GM12891 (cell line): Measurements from ENCODE around the gene TKT.

Experiments used
- DNase-seq: peaks from one replicate; pipeline ENCODE4 v3.0.0; 2011; ENCODE audit warnings: low spot score; ENCODE audit not compliant: insufficient read length
- FAIRE-seq: peaks from 2 replicates; lab custom pipeline; 2011; peaks lifted over from hg19 to GRCh38; lab: Jason Lieb, UNC
- PAX5 ChIP-seq: IDR thresholded peaks from 2 replicates; pipeline ENCODE4 v1.6.1; 2011; ENCODE audit warnings: low read length, moderate library complexity, mild to moderate bottlenecking; ENCODE audit not compliant: insufficient read depth, severe bottlenecking
- POLR2A ChIP-seq: IDR thresholded peaks from 2 replicates; pipeline ENCODE4 v1.6.1; 2011; ENCODE audit warnings: low read depth, low read length, control low read depth
- POLR2AphosphoS5 ChIP-seq: IDR thresholded peaks from 2 replicates; pipeline ENCODE4 v1.6.1; 2011; ENCODE audit warnings: low read depth, low read length, control low read depth
- POU2F2 ChIP-seq: IDR thresholded peaks from 2 replicates; pipeline ENCODE4 v1.6.1; 2011; ENCODE audit warnings: low read depth, mild to moderate bottlenecking, control low read depth, low read length, moderate library complexity
- SPI1 ChIP-seq: IDR thresholded peaks from 2 replicates; pipeline ENCODE4 v1.6.1; 2011; ENCODE audit warnings: low read depth, low read length, control low read depth
- TAF1 ChIP-seq: IDR thresholded peaks from 2 replicates; pipeline ENCODE4 v1.6.1; 2011; ENCODE audit warnings: low read depth, low read length, control low read depth

The TKT gene

GRCh38 chr3:53240989-53241972 lies 14.5 kb downstream of the TKT start:
- FAIRE-seq, result no peak
- DNase-seq, result no peak
- no peak for TF ChIP-seq PAX5

GRCh38 chr3:53239800-53240199 lies 16.0 kb downstream of the TKT start:
- DNase-seq (no peak), FAIRE-seq (no peak)
- TF ChIP-seq TAF1 (no peak), POLR2A (no peak), PAX5 (no peak), SPI1 (no peak), POLR2AphosphoS5 (no peak), POU2F2 (no peak)

GRCh38 chr3:53238886-53239285 lies 16.9 kb downstream of the TKT start:
- DNase-seq, result no peak
- FAIRE-seq, result no peak
- TF ChIP-seq POLR2A (no peak), POU2F2 (no peak), TAF1 (no peak), POLR2AphosphoS5 (no peak), PAX5 (no peak), SPI1 (no peak)

- FAIRE-seq (no peak), DNase-seq (no peak)
- TF ChIP-seq TAF1, result no peak
- TF ChIP-seq SPI1, result no peak
- no peak for TF ChIP-seq POLR2AphosphoS5
- no peak for TF ChIP-seq POU2F2
- TF ChIP-seq POLR2A, result no peak
- TF ChIP-seq PAX5, result no peak
Observed at GRCh38 chr3:53238051-53238850, 17.6 kb downstream of the TKT start.

GRCh38 chr3:53236112-53236841 lies 19.5 kb downstream of the TKT start:
- FAIRE-seq (no peak), DNase-seq (no peak)
- TF ChIP-seq POU2F2, result no peak
- TF ChIP-seq TAF1, result no peak
- TF ChIP-seq POLR2A, result no peak
- TF ChIP-seq POLR2AphosphoS5, result no peak
- TF ChIP-seq SPI1, result no peak

- DNase-seq, result no peak
- no peak for FAIRE-seq
Observed at GRCh38 chr3:53235545-53235944, 20.3 kb downstream of the TKT start.

GRCh38 chr3:53234841-53235232 lies 21.0 kb downstream of the TKT start:
- DNase-seq (no peak), FAIRE-seq (no peak)
- TF ChIP-seq POU2F2, result no peak
- TF ChIP-seq SPI1, result no peak
- TF ChIP-seq TAF1, result no peak
- no peak for TF ChIP-seq POLR2A
- no peak for TF ChIP-seq POLR2AphosphoS5
- TF ChIP-seq PAX5, result no peak

More at GRCh38 chr3:53235545-53235944, 20.3 kb downstream of the TKT start:
- TF ChIP-seq POU2F2 (no peak), POLR2AphosphoS5 (no peak), SPI1 (no peak), PAX5 (no peak), TAF1 (no peak), POLR2A (no peak)

DNA sequence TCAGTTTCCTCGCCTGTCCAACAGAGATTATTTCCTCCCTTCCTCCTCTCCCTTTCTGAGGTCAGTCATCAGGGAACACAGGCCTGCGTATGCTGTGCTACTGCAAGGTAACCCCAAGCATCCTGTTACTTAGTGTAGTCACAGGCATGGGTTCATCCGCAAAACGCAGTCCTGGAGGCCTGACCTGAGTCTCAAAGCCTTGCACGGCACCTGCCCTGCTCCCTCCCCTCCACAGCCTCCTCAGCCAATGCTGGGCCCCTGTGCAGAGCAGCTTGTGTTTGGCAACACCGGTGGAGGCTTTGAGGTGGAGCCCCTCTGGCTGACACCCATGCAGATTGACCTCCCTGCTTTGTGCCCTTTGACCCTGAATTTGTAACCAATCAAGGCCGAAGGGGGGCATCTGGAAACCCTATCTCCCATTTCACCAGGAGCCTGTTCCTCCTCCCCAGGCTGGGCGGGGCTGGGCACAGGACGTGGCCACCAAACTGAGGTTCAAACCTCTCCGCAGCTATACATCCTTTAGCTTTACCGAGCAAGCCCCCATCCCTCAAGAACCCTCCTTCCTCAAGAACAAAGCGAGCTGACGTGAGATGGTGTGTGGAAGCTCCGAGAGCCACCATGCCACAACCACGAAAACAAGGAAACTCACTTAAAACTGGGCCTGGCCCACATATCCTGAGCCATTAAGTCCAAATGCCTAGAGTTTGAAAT lies 21.5 kb downstream of the TKT start:
- DNase-seq (no peak), FAIRE-seq (no peak)
- 0 out of 2 replicates have a peak, but pooled peaks have one; percentile 35 for TF ChIP-seq POLR2AphosphoS5
- no peak for TF ChIP-seq PAX5
